ENCODE data around the gene PUS1.

The PUS1 gene

GRCh38 chr12:131987552-131987951 is 58.5 kb downstream of the PUS1 start:
- H3K36me3 ChIP-seq (ENCODE audit: control insufficient read depth, insufficient read depth, low read length): peaks cover 19% of the 10 kb centered on the region
- H3K27me3 ChIP-seq (ENCODE audit: control insufficient read depth, insufficient read depth, low read length): no peaks in the 10 kb centered on the region

GRCh38 chr12:131988054-131988796 is 59.1 kb downstream of the PUS1 start:
- H3K9ac ChIP-seq (ENCODE audit: low read length): no peak overlapping the region
- H3K4me1 ChIP-seq (ENCODE audit: control insufficient read depth, insufficient read depth, low read length): no peaks in the 10 kb centered on the region

More at GRCh38 chr12:131987552-131987951, 58.5 kb downstream of the PUS1 start:
- Histone ChIP-seq H3K4me3 (ENCODE audit: low read length) (no peak overlapping the region), H3K9me3 (ENCODE audit: control insufficient read depth, low read length) (no peaks in the 10 kb centered on the region), H3K4me1 (ENCODE audit: control insufficient read depth, insufficient read depth, low read length) (no peaks in the 10 kb centered on the region), H3K9ac (ENCODE audit: low read length) (no peak overlapping the region)

GRCh38 chr12:131989021-131989420 is 59.9 kb downstream of the PUS1 start:
- no peaks in the 10 kb centered on the region for H3K27me3 ChIP-seq (ENCODE audit: control insufficient read depth, insufficient read depth, low read length)
- no peak overlapping the region for H3K9ac ChIP-seq (ENCODE audit: low read length)
- H3K4me3 ChIP-seq (ENCODE audit: low read length): no peak overlapping the region
- H3K36me3 ChIP-seq (ENCODE audit: control insufficient read depth, insufficient read depth, low read length): peaks cover 15% of the 10 kb centered on the region
- no peaks in the 10 kb centered on the region for H3K9me3 ChIP-seq (ENCODE audit: control insufficient read depth, low read length)
- H3K4me1 ChIP-seq (ENCODE audit: control insufficient read depth, insufficient read depth, low read length): no peaks in the 10 kb centered on the region

More at GRCh38 chr12:131988054-131988796, 59.1 kb downstream of the PUS1 start:
- no peaks in the 10 kb centered on the region for H3K9me3 ChIP-seq (ENCODE audit: control insufficient read depth, low read length)
- no peaks in the 10 kb centered on the region for H3K27me3 ChIP-seq (ENCODE audit: control insufficient read depth, insufficient read depth, low read length)
- no peak overlapping the region for H3K4me3 ChIP-seq (ENCODE audit: low read length)
- peaks cover 15% of the 10 kb centered on the region for H3K36me3 ChIP-seq (ENCODE audit: control insufficient read depth, insufficient read depth, low read length)

- Histone ChIP-seq H3K4me1 (ENCODE audit: control insufficient read depth, insufficient read depth, low read length) (no peaks in the 10 kb centered on the region), H3K9ac (ENCODE audit: low read length) (no peak overlapping the region), H3K9me3 (ENCODE audit: control insufficient read depth, low read length) (no peaks in the 10 kb centered on the region), H3K36me3 (ENCODE audit: control insufficient read depth, insufficient read depth, low read length) (peaks cover 15% of the 10 kb centered on the region), H3K27me3 (ENCODE audit: control insufficient read depth, insufficient read depth, low read length) (no peaks in the 10 kb centered on the region), H3K4me3 (ENCODE audit: low read length) (no peak overlapping the region)
Observed at GRCh38 chr12:131990066-131990979, 61.2 kb downstream of the PUS1 start.

GRCh38 chr12:131990980-131991305 is 61.9 kb downstream of the PUS1 start:
- Histone ChIP-seq H3K9ac (ENCODE audit: low read length) (no peak overlapping the region), H3K4me1 (ENCODE audit: control insufficient read depth, insufficient read depth, low read length) (no peaks in the 10 kb centered on the region), H3K36me3 (ENCODE audit: control insufficient read depth, insufficient read depth, low read length) (peaks cover 15% of the 10 kb centered on the region), H3K4me3 (ENCODE audit: low read length) (no peak overlapping the region), H3K9me3 (ENCODE audit: control insufficient read depth, low read length) (no peaks in the 10 kb centered on the region), H3K27me3 (ENCODE audit: control insufficient read depth, insufficient read depth, low read length) (no peaks in the 10 kb centered on the region)

- Histone ChIP-seq H3K36me3 (ENCODE audit: control insufficient read depth, insufficient read depth, low read length) (peaks cover 11% of the 10 kb centered on the region), H3K4me3 (ENCODE audit: low read length) (no peak overlapping the region), H3K9ac (ENCODE audit: low read length) (no peak overlapping the region), H3K27me3 (ENCODE audit: control insufficient read depth, insufficient read depth, low read length) (no peaks in the 10 kb centered on the region), H3K9me3 (ENCODE audit: control insufficient read depth, low read length) (no peaks in the 10 kb centered on the region), H3K4me1 (ENCODE audit: control insufficient read depth, insufficient read depth, low read length) (no peaks in the 10 kb centered on the region)
Observed at GRCh38 chr12:131991816-131992430, 62.8 kb downstream of the PUS1 start.

- H3K27me3 ChIP-seq (ENCODE audit: control insufficient read depth, insufficient read depth, low read length): no peaks in the 10 kb centered on the region
- no peaks in the 10 kb centered on the region for H3K9me3 ChIP-seq (ENCODE audit: control insufficient read depth, low read length)
- H3K4me3 ChIP-seq (ENCODE audit: low read length): no peak overlapping the region
- H3K9ac ChIP-seq (ENCODE audit: low read length): no peak overlapping the region
- H3K36me3 ChIP-seq (ENCODE audit: control insufficient read depth, insufficient read depth, low read length): peaks cover 5% of the 10 kb centered on the region
- H3K4me1 ChIP-seq (ENCODE audit: control insufficient read depth, insufficient read depth, low read length): no peaks in the 10 kb centered on the region
Observed at GRCh38 chr12:131994589-131994988, 65.5 kb downstream of the PUS1 start.
